SK-N-SH (cell line): ENCODE data around the gene AGBL1. TPM values are rescaled to one million over a fixed set of nuclear protein-coding genes. Genes with fewer than 3 reads are reported as not detected.

Experiments used
- CTCF ChIA-PET: fragments of 300-600, 350-600 bp; formaldehyde crosslinking; extraction: SDS; loops from one replicate; lab custom pipeline; 2021; lab: Yijun Ruan, JAX
- POLR2A ChIA-PET: fragments of 350-600 bp; sonication (Branson Sonifier 250); formaldehyde crosslinking; extraction: SDS; loops from one replicate; lab custom pipeline; 2020; ENCODE audit warnings: antibody characterized with exemption, inconsistent platforms; lab: Yijun Ruan, JAX
- DNase-seq: peaks from one replicate; pipeline ENCODE4 v3.0.0; 2012
- H2AFZ ChIP-seq: fragments of 200-600 bp; sonication (generic); 2 replicates; pipeline ENCODE4 v1.8.1; 2016; ENCODE audit warnings: antibody characterized with exemption, mild to moderate bottlenecking, low read depth
- H3F3A ChIP-seq: fragments of 200-600 bp; sonication (generic); replicated peaks from 2 replicates; pipeline ENCODE3; 2016; ENCODE audit warnings: antibody characterized with exemption, mild to moderate bottlenecking; ENCODE audit not compliant: insufficient read depth
- H3K27ac ChIP-seq, 2 experiments: fragments of 200-500 bp in 1 of 2; fragments of 200-600 bp in 1 of 2; sonication (Bioruptor generic) in 1 of 2; sonication (generic), shearing (Covaris generic) in 1 of 2; 2 replicates each; pipeline versions ENCODE4 v1.5.1 to v1.6.1; 2014 to 2016; ENCODE audit warnings: low read depth in 2 of 2, inconsistent platforms in 1 of 2, low read length in 1 of 2, mild to moderate bottlenecking in 1 of 2, mixed read lengths in 1 of 2
- H3K27me3 ChIP-seq: fragments of 200-600 bp; sonication (generic), shearing (Covaris generic); 2 replicates; pipeline ENCODE4 v1.6.1; 2016; ENCODE audit warnings: mixed run types; ENCODE audit not compliant: insufficient read depth
- H3K36me3 ChIP-seq, 2 experiments: fragments of 200-500 bp in 1 of 2; fragments of 200-600 bp in 1 of 2; sonication (Bioruptor generic) in 1 of 2; sonication (generic) in 1 of 2; replicated peaks in 1 of 2; 2 replicates each; pipeline versions ENCODE3 to v1.5.1; 2014 to 2016; ENCODE audit warnings: low read length in 1 of 2, mild to moderate bottlenecking in 1 of 2; ENCODE audit not compliant: insufficient read depth in 2 of 2, control insufficient read depth in 1 of 2
- H3K4me1 ChIP-seq, 2 experiments: fragments of 200-500 bp in 1 of 2; fragments of 200-600 bp in 1 of 2; sonication (Bioruptor generic) in 1 of 2; sonication (generic), shearing (Covaris generic) in 1 of 2; 2 replicates each; pipeline versions ENCODE4 v1.5.1 to v1.6.1; 2014 to 2016; ENCODE audit warnings: low read depth in 1 of 2, low read length in 1 of 2, mixed run types in 1 of 2; ENCODE audit not compliant: insufficient read depth in 2 of 2, control insufficient read depth in 1 of 2
- H3K4me2 ChIP-seq: fragments of 200-600 bp; sonication (generic), shearing (Covaris generic); 2 replicates; pipeline ENCODE4 v1.6.1; 2017; ENCODE audit warnings: mixed run types
- H3K4me3 ChIP-seq, 2 experiments: fragments of 200-500 bp in 1 of 2; fragments of 200-600 bp in 1 of 2; sonication (Bioruptor generic) in 1 of 2; sonication (generic), shearing (Covaris generic) in 1 of 2; 2 replicates each; pipeline versions ENCODE4 v1.5.1 to v1.8.1; 2014 to 2016; ENCODE audit warnings: low read depth in 2 of 2, inconsistent platforms in 1 of 2, low read length in 1 of 2, mild to moderate bottlenecking in 1 of 2, mixed read lengths in 1 of 2, moderate library complexity in 1 of 2
- H3K79me2 ChIP-seq: fragments of 200-600 bp; sonication (generic); 2 replicates; pipeline ENCODE4 v1.8.1; 2017; ENCODE audit warnings: mild to moderate bottlenecking; ENCODE audit not compliant: insufficient read depth
- H3K9ac ChIP-seq: fragments of 200-600 bp; sonication (generic); 2 replicates; pipeline ENCODE4 v1.6.1; 2017; ENCODE audit warnings: mixed run types
- H3K9me2 ChIP-seq: fragments of 200-600 bp; sonication (generic); 2 replicates; pipeline ENCODE4 v1.6.1; 2017; ENCODE audit warnings: mixed run types
- H3K9me3 ChIP-seq: fragments of 200-600 bp; sonication (generic); 2 replicates; pipeline ENCODE4 v1.6.1; 2017; ENCODE audit warnings: mixed run types, mild to moderate bottlenecking, moderate library complexity
- H4K20me1 ChIP-seq: fragments of 200-600 bp; sonication (generic); 2 replicates; pipeline ENCODE4 v1.6.1; 2017; ENCODE audit warnings: mild to moderate bottlenecking, mixed run types; ENCODE audit not compliant: insufficient read depth
- CHD2 ChIP-seq: fragments of 150-350 bp; IDR thresholded peaks from 2 replicates; pipeline ENCODE4 v1.6.1; 2018; ENCODE audit warnings: low read length; ENCODE audit not compliant: partially characterized antibody
- EP300 ChIP-seq, 2 experiments: IDR thresholded peaks; 2 replicates each; pipeline versions ENCODE4 v1.4.0 to v1.6.1; 2012; ENCODE audit warnings: borderline replicate concordance in 1 of 2, low read depth in 1 of 2, low read length in 1 of 2
- EZH2phosphoT487 ChIP-seq: fragments of 200-600 bp; sonication (generic); IDR thresholded peaks from 2 replicates; pipeline ENCODE4 v1.6.1; 2017; ENCODE audit warnings: low read depth, mixed run types, mild to moderate bottlenecking, antibody characterized with exemption, moderate library complexity, borderline replicate concordance
- FOSL2 ChIP-seq: IDR thresholded peaks from 2 replicates; pipeline ENCODE4 v1.4.0; 2012; ENCODE audit warnings: low read depth, mild to moderate bottlenecking, moderate library complexity, borderline replicate concordance
- FOXJ3 ChIP-seq: sonication (generic); formaldehyde crosslinking; IDR thresholded peaks from 2 replicates; pipeline ENCODE4 v1.5.1; 2020; ENCODE audit warnings: mild to moderate bottlenecking, missing genetic modification reagents
- FOXM1 ChIP-seq: IDR thresholded peaks from 2 replicates; pipeline ENCODE4 v1.4.0; 2012; ENCODE audit warnings: low read depth, mild to moderate bottlenecking
- GABPA ChIP-seq: IDR thresholded peaks from 2 replicates; pipeline ENCODE4 v1.4.0; 2012; ENCODE audit warnings: low read depth, mild to moderate bottlenecking
- GATA2 ChIP-seq: sonication (generic); formaldehyde crosslinking; IDR thresholded peaks from 2 replicates; pipeline ENCODE4 v1.5.0; 2020; ENCODE audit warnings: mild to moderate bottlenecking, missing genetic modification reagents
- JUND ChIP-seq: IDR thresholded peaks from 2 replicates; pipeline ENCODE4 v1.4.0; 2012
- MEF2A ChIP-seq: IDR thresholded peaks from 2 replicates; pipeline ENCODE4 v1.4.0; 2012; ENCODE audit warnings: low read depth, borderline replicate concordance
- MXI1 ChIP-seq: IDR thresholded peaks from 2 replicates; pipeline ENCODE4 v1.6.1; 2012; ENCODE audit warnings: mild to moderate bottlenecking, low read depth, low read length, improper control_type of control experiment
- NRF1 ChIP-seq: IDR thresholded peaks from 2 replicates; pipeline ENCODE4 v1.6.1; 2012; ENCODE audit warnings: low read depth, mild to moderate bottlenecking, low read length
- PBX3 ChIP-seq: IDR thresholded peaks from 2 replicates; pipeline ENCODE4; 2012
- RAD21 ChIP-seq: IDR thresholded peaks from 2 replicates; pipeline ENCODE4 v1.6.1; 2012; ENCODE audit warnings: mild to moderate bottlenecking, low read length
- RCOR1 ChIP-seq: fragments of 150-350 bp; IDR thresholded peaks from 2 replicates; pipeline ENCODE4 v1.6.1; 2017; ENCODE audit warnings: antibody characterized with exemption, low read length
- RXRA ChIP-seq: IDR thresholded peaks from 2 replicates; pipeline ENCODE4 v1.4.0; 2012; ENCODE audit warnings: low read depth, mild to moderate bottlenecking, borderline replicate concordance
- SIN3A ChIP-seq: IDR thresholded peaks from 2 replicates; pipeline ENCODE4 v1.6.1; 2012; ENCODE audit warnings: low read depth, mild to moderate bottlenecking, low read length, moderate library complexity, borderline replicate concordance
- SMC3 ChIP-seq: IDR thresholded peaks from 2 replicates; pipeline ENCODE4 v1.6.1; 2012; ENCODE audit warnings: low read depth, low read length, improper control_type of control experiment
- TCF12 ChIP-seq: IDR thresholded peaks from 2 replicates; pipeline ENCODE4 v1.4.0; 2012
- YY1 ChIP-seq: IDR thresholded peaks from 2 replicates; pipeline ENCODE4 v1.4.0; 2012; ENCODE audit warnings: low read depth, mild to moderate bottlenecking
- WGBS: methylation state at CpG from one replicate; pipeline ENCODE4 v1.1.6; 2017; ENCODE audit warnings: low lambda C conversion rate; 5-methylcytosine and 5-hydroxymethylcytosine counted together
- polyA plus RNA-seq, 3 experiments: library from polyadenylated mRNA; depleted of rRNA; stranded (reverse); fragments of >200 nt; gene quantifications; 2 replicates each; pipeline ENCODE4 v1.2.3, GENCODE V29; 2012
- TF ChIP-seq, protein P1 (sequence below): IDR thresholded peaks from 2 replicates; pipeline ENCODE4 v1.4.0; 2012; ENCODE audit warnings: low read depth, borderline replicate concordance
- TF ChIP-seq, protein P2 (sequence below): IDR thresholded peaks from 2 replicates; pipeline ENCODE4 v1.6.1; 2012; ENCODE audit warnings: mild to moderate bottlenecking, low read depth, low read length, moderate library complexity

The AGBL1 gene
- polyA plus RNA-seq, 1 of the 3 experiments (the other 2 are of a cell fraction), result not detected

DNA sequence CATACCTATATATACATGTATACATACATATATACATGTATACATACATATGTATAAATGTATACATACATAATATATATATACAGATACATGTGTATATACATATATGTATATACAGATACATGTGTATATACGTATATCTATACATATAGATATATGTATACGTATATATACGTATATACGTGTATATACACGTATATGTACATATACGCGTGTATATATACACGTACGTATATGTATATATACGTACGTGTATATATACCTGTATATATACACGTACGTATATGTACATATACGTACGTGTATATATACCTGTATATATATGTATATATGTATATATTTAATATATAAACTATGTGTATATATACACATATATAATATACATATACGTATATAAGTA, 955.2 kb downstream of the AGBL1 start:
- no peak for DNase-seq
- H3K9ac ChIP-seq, result no peak overlapping the region
- POLR2A ChIA-PET, result no interaction called here
- H3K9me2 ChIP-seq, result no peaks in the 10 kb centered on the region
- no peak overlapping the region for H3K4me2 ChIP-seq
- no peak overlapping the region for H3K27ac ChIP-seq
- CTCF ChIA-PET, result interaction anchor here (1.2 kb wide), 1 partner anchor 570 kb away, joined by 3 read pairs; no protein-coding TSS in a partner anchor
- H3K9me3 ChIP-seq, result no peaks in the 10 kb centered on the region
- H2AFZ ChIP-seq, result no peak overlapping the region
- no peaks in the 10 kb centered on the region for H3K27me3 ChIP-seq
- WGBS, result 88% methylated on average over 16 of the region's 16 CpGs
- H3K36me3 ChIP-seq, result no peaks in the 10 kb centered on the region
- H3K4me1 ChIP-seq, result no peaks in the 10 kb centered on the region; a peak in 1 of 4 replicates
- H3K4me3 ChIP-seq, result no peak overlapping the region
- TF ChIP-seq PBX3 (no peak), MXI1 (no peak), GABPA (no peak), CHD2 (no peak), YY1 (no peak), RXRA (no peak), SIN3A (no peak), JUND (no peak)
- TF ChIP-seq, protein P1, sequence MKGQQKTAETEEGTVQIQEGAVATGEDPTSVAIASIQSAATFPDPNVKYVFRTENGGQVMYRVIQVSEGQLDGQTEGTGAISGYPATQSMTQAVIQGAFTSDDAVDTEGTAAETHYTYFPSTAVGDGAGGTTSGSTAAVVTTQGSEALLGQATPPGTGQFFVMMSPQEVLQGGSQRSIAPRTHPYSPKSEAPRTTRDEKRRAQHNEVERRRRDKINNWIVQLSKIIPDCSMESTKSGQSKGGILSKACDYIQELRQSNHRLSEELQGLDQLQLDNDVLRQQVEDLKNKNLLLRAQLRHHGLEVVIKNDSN, result no peak
- TF ChIP-seq, protein P2, sequence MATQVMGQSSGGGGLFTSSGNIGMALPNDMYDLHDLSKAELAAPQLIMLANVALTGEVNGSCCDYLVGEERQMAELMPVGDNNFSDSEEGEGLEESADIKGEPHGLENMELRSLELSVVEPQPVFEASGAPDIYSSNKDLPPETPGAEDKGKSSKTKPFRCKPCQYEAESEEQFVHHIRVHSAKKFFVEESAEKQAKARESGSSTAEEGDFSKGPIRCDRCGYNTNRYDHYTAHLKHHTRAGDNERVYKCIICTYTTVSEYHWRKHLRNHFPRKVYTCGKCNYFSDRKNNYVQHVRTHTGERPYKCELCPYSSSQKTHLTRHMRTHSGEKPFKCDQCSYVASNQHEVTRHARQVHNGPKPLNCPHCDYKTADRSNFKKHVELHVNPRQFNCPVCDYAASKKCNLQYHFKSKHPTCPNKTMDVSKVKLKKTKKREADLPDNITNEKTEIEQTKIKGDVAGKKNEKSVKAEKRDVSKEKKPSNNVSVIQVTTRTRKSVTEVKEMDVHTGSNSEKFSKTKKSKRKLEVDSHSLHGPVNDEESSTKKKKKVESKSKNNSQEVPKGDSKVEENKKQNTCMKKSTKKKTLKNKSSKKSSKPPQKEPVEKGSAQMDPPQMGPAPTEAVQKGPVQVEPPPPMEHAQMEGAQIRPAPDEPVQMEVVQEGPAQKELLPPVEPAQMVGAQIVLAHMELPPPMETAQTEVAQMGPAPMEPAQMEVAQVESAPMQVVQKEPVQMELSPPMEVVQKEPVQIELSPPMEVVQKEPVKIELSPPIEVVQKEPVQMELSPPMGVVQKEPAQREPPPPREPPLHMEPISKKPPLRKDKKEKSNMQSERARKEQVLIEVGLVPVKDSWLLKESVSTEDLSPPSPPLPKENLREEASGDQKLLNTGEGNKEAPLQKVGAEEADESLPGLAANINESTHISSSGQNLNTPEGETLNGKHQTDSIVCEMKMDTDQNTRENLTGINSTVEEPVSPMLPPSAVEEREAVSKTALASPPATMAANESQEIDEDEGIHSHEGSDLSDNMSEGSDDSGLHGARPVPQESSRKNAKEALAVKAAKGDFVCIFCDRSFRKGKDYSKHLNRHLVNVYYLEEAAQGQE, result no peak
- H3F3A ChIP-seq, result no peaks in the 10 kb centered on the region
- H4K20me1 ChIP-seq, result no peaks in the 10 kb centered on the region
- H3K79me2 ChIP-seq, result no peaks in the 10 kb centered on the region

DNA sequence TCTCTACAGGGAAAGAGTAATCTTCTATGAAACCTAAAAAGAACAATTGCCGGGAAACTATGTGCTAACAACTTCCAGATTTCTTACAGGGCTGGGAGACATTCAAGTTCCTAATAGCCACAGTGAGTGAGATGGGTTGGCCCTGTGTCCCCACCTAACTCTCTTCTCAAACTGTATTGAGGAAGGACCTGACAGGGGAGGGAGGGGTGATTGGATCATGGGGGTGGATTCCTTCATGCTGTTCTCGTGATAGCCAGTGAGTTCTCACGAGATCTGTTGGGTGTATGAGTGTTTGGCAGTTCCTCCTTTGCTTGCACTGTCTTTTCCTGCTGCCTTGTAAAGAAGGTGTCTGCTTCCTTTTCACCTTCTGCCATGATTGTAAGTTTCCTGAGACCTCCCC, 958.7 kb downstream of the AGBL1 start:
- Histone ChIP-seq H3K9me3 (no peaks in the 10 kb centered on the region), H3F3A (no peaks in the 10 kb centered on the region), H4K20me1 (no peaks in the 10 kb centered on the region), H3K9ac (no peak overlapping the region), H3K4me2 (no peak overlapping the region), H3K9me2 (no peaks in the 10 kb centered on the region), H3K36me3 (no peaks in the 10 kb centered on the region), H2AFZ (no peak overlapping the region), H3K4me1 (no peaks in the 10 kb centered on the region), H3K27ac (no peak overlapping the region), H3K27me3 (no peaks in the 10 kb centered on the region), H3K4me3 (no peak overlapping the region), H3K79me2 (no peaks in the 10 kb centered on the region)
- ChIA-PET POLR2A (no interaction called here), CTCF (interaction anchor here (1.3 kb wide), 1 partner anchor 30 kb away, joined by 3 read pairs; no protein-coding TSS in a partner anchor)
- DNase-seq, result no peak
- WGBS, result 49% methylated on average over 3 of the region's 3 CpGs
- no peak for TF ChIP-seq EZH2phosphoT487
- TF ChIP-seq MEF2A, result no peak
- no peak for TF ChIP-seq RCOR1
- TF ChIP-seq FOXJ3 (CRISPR knock-in tag), result no peak
- TF ChIP-seq RAD21, result no peak
- TF ChIP-seq SMC3, result no peak
- TF ChIP-seq FOSL2, result no peak
- TF ChIP-seq, protein P2, result no peak
- no peak for TF ChIP-seq NRF1
- TF ChIP-seq TCF12, result no peak
- TF ChIP-seq GATA2, result no peak
- no peak for TF ChIP-seq FOXM1
- no peak for TF ChIP-seq EP300 (IDR thresholded peaks at IDR 0.05; ENCODE audit: borderline replicate concordance in 1 of 2, low read depth in 1 of 2, low read length in 1 of 2)
